Activated CD4-positive, alpha-beta memory T cell treated with anti-CD3 and anti-CD28 coated beads, Interleukin-2, amount 10 ng/mL, durations not matched to agents 7 days and 5 days (primary cell): Measurements from ENCODE around the gene KBTBD2. TPM values are rescaled to one million over a fixed set of nuclear protein-coding genes. Genes with fewer than 3 reads are reported as not detected.
"Not testable (repeated sequence)": the region's sequence is repeated elsewhere in the genome, so short reads cannot be mapped to it uniquely, and the experiment has no call there.

ENCODE experiments used
- CTCF ChIA-PET: fragments of 350-600 bp; sonication (Branson Sonifier 250); formaldehyde crosslinking; loops from one replicate; lab custom pipeline; 2021; ENCODE audit warnings: antibody characterized with exemption, inconsistent platforms; lab: Charles Lee
- POLR2A ChIA-PET: fragments of 350-600 bp; sonication (Branson Sonifier 250); formaldehyde crosslinking; loops from one replicate; lab custom pipeline; 2021; ENCODE audit warnings: antibody characterized with exemption; lab: Charles Lee
- DNase-seq: peaks from one replicate; pipeline ENCODE4 v3.0.0-alpha.2; 2020
- H3K27ac Mint-ChIP-seq: one replicate; pipeline ENCODE4 v1.8.0; 2021; ENCODE audit warnings: mild to moderate bottlenecking, mixed read lengths
- H3K27me3 Mint-ChIP-seq: one replicate; pipeline ENCODE4 v1.8.0; 2021; ENCODE audit warnings: mixed read lengths
- H3K36me3 Mint-ChIP-seq: one replicate; pipeline ENCODE4 v1.8.0; 2021; ENCODE audit warnings: low read depth, mixed read lengths
- H3K4me1 Mint-ChIP-seq: one replicate; pipeline ENCODE4 v1.8.0; 2021; ENCODE audit warnings: mixed read lengths
- H3K4me3 Mint-ChIP-seq: one replicate; pipeline ENCODE4 v1.8.0; 2021; ENCODE audit warnings: mild to moderate bottlenecking, mixed read lengths
- H3K9me3 Mint-ChIP-seq: one replicate; pipeline ENCODE4 v1.8.0; 2021; ENCODE audit warnings: mixed read lengths
- total RNA-seq, 2 experiments: library from RNA; stranded (reverse); gene quantifications; one replicate each; pipeline ENCODE4 v1.2.3, GENCODE V29; 2021

The KBTBD2 gene
- total RNA-seq, 2 experiments from 2014 or later: 43.8 to 45.6 TPM

DNA sequence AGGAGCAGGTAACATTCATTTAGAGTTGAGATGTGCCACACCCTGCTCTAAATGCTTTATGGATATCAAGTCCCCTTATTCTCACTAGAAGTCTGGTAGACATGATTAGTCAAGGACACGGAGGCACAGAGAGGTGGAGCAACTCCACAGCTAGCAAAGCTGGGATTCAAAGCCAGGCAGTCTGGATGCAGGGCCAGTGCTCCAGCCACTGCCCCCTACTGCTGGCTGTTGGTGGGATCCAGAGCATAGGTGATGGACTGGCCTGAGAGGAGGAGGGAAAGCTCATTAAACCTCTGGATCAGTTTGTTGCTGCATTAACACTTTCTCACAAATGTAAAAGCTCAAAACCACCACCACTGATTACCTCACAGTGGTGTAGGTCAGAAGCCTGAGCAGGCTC, 22.6 kb upstream of the KBTBD2 start:
- CTCF ChIA-PET: interaction anchor here (0.9 kb wide), 1 partner anchor 25 kb away, joined by 3 read pairs; no protein-coding TSS in a partner anchor
- H3K9me3 Mint-ChIP-seq: no peaks in the 10 kb centered on the region
- H3K36me3 Mint-ChIP-seq: peaks cover 5% of the 10 kb centered on the region
- DNase-seq: no peak
- POLR2A ChIA-PET: no interaction called here
- H3K27me3 Mint-ChIP-seq: no peaks in the 10 kb centered on the region
- no peak overlapping the region for H3K4me3 Mint-ChIP-seq
- no peak overlapping the region for H3K27ac Mint-ChIP-seq
- no peaks in the 10 kb centered on the region for H3K4me1 Mint-ChIP-seq

GRCh38 chr7:32910195-32910594, 18.6 kb upstream of the KBTBD2 start:
- Mint-ChIP-seq H3K4me1 (peaks cover 9% of the 10 kb centered on the region), H3K27me3 (no peaks in the 10 kb centered on the region), H3K9me3 (no peaks in the 10 kb centered on the region), H3K4me3 (no peak overlapping the region), H3K27ac (no peak overlapping the region), H3K36me3 (no peaks in the 10 kb centered on the region)
- DNase-seq: no peak
- CTCF ChIA-PET: no interaction called here
- POLR2A ChIA-PET: no interaction called here

DNA sequence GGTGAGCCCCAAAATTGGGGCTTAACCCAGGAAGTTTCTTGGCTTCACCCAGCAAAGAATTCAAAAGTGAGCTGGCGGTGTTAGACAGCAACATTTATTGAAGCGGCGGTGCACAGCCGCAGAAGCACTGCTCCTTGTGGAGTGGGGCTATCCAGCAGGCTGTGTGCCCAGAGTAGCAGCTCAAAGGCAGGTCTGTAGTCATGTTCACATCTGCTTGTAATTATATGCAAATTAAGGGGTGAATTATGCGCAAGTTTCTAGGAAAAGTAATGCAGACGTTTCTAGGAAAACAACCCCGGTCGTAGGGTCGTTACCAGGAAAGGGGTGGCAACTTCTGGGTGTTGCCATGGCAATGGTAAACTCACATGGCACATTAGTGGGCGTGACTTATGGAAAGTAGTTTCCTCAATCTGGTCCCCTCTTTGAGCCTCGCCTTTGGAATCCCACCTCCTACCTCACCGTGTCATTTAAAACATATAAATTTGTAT, 13.7 kb upstream of the KBTBD2 start:
- CTCF ChIA-PET: interaction anchor here (0.7 to 2.9 kb wide), 7 partner anchors 12 to 431 kb away, joined by 3 to 21 read pairs (median 16); partner anchors contain the start of gene KBTBD2
- Mint-ChIP-seq H3K27ac (peak overlapping the region; percentile 95), H3K4me3 (peak overlapping the region; percentile 75), H3K36me3 (no peaks in the 10 kb centered on the region), H3K4me1 (peaks cover 19% of the 10 kb centered on the region), H3K27me3 (no peaks in the 10 kb centered on the region), H3K9me3 (no peaks in the 10 kb centered on the region)
- DNase-seq: peak; percentile 90
- POLR2A ChIA-PET: interaction anchor here (0.8 to 9.1 kb wide), 11 partner anchors 14 to 410 kb away, joined by 3 to 282 read pairs (median 4); partner anchors contain the start of genes AVL9, KBTBD2 and NT5C3A

DNA sequence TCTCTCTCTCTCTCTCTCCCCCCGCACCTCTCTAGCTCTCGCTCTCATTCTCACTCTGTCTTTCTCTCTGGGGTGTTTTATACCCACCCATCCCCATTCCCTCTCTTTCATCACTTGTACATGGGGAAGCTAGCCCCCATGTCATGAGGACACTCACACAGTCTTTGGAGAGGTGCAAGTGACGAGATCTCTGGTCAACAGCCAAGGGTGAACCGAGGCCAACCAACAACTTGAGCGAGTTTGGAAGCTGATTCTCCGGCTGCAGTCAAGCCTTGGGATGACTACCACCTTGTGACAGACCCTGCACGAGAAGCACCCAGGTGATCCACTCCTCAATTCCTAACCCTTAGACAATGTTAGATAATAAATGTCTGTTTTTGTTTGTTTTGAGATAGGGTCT, 10.1 kb upstream of the KBTBD2 start:
- no peak for DNase-seq
- Mint-ChIP-seq H3K9me3 (no peaks in the 10 kb centered on the region), H3K36me3 (no peaks in the 10 kb centered on the region), H3K4me1 (peaks cover 19% of the 10 kb centered on the region), H3K4me3 (no peak overlapping the region), H3K27me3 (peaks cover 2% of the 10 kb centered on the region), H3K27ac (no peak overlapping the region)
- POLR2A ChIA-PET: interaction anchor here (9.1 kb wide), 1 partner anchor 10 kb away, joined by 282 read pairs; the partner anchor contains the start of gene KBTBD2
- CTCF ChIA-PET: interaction anchor here (1.3 to 1.4 kb wide), 2 partner anchors 9 to 55 kb away, joined by 3 to 4 read pairs; no protein-coding TSS in a partner anchor

DNA sequence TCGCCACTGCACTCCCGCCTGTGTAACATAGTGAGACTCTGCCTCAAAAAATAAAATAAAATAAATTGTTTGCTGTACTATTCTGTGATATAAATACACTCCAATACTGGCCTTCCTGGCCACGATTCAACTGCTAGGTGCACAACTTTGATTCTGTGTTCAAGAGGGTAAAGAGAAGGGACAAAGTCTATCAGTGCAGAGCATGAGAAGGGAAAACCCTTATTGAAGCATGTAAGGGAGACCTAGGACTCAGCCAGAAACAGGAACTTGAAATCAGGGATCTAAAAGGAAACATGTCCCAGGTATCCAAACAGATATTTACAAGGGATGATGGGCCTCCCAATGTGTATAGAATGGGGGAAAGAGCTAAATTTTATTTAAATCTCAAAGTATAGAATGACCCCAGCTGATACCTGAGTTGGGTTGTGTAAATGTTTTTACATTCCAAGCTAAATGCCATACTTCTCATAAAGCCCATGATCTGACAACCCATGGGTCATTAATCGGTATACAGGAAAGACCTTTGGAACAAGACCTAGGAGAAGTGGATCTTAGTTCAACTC, 9.0 kb upstream of the KBTBD2 start:
- POLR2A ChIA-PET: interaction anchor here (1.1 to 9.1 kb wide), 2 partner anchors 9 to 20 kb away, joined by 3 to 282 read pairs; partner anchors contain the start of gene KBTBD2
- no peak overlapping the region for H3K27ac Mint-ChIP-seq
- CTCF ChIA-PET: interaction anchor here (1.3 to 1.4 kb wide), 2 partner anchors 8 to 54 kb away, joined by 3 to 4 read pairs; no protein-coding TSS in a partner anchor
- no peaks in the 10 kb centered on the region for H3K36me3 Mint-ChIP-seq
- H3K27me3 Mint-ChIP-seq: peaks cover 2% of the 10 kb centered on the region
- H3K9me3 Mint-ChIP-seq: no peaks in the 10 kb centered on the region
- no peak overlapping the region for H3K4me3 Mint-ChIP-seq
- H3K4me1 Mint-ChIP-seq: peaks cover 13% of the 10 kb centered on the region
- DNase-seq: no peak

DNA sequence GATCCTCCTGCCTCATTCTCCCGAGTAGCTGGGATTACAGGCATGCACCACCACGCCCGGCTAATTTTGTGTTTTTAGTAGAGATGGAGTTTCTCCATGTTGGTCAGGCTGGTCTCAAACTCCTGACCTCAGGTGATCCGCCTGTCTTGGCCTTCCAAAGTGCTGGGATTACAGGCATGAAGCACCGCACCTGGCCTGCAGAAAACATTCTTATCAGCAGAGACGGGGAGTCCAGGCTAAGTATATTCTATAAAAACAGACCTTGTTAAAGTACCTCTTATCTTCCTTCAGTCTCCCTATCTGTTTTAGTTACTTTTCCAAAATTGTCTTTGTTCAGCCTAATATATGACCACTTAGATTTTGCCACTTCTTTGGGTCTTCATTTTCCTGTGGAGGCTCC, 5.8 kb upstream of the KBTBD2 start:
- H3K27ac Mint-ChIP-seq, POLR2A ChIA-PET, DNase-seq, CTCF ChIA-PET, H3K27me3 Mint-ChIP-seq, H3K9me3 Mint-ChIP-seq, H3K36me3 Mint-ChIP-seq, H3K4me3 Mint-ChIP-seq: not testable (repeated sequence)
- H3K4me1 Mint-ChIP-seq: peaks cover 21% of the 10 kb centered on the region

- DNase-seq: no peak
- Mint-ChIP-seq H3K4me1 (peaks cover 22% of the 10 kb centered on the region), H3K9me3 (no peaks in the 10 kb centered on the region), H3K27me3 (peaks cover 2% of the 10 kb centered on the region), H3K27ac (no peak overlapping the region), H3K36me3 (no peaks in the 10 kb centered on the region), H3K4me3 (no peak overlapping the region)
- ChIA-PET CTCF (no interaction called here), POLR2A (no interaction called here)
Measured at GRCh38 chr7:32896564-32897347, 5.2 kb upstream of the KBTBD2 start.

DNA sequence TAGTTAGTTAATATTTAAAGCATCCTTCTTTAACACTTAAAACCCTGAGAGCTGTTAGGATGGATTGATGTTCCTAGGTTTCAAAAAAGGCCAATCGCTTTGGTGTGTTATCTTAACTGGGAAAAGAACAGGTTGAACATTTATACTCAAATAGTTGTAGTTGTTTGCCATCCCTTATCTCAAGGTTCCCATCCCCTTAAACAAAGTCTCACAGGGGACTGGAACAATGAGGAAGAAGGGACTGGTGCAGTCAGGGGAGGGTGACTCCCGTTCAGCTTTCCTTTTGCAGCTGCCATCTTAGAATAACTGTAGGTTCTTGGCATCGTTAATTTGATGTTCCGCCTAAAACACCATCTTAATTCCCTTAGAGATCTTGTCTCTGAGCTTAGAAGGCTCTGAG, 2.6 kb upstream of the KBTBD2 start:
- Mint-ChIP-seq H3K36me3 (peaks cover 16% of the 10 kb centered on the region), H3K4me3 (no peak overlapping the region), H3K4me1 (peaks cover 30% of the 10 kb centered on the region), H3K9me3 (no peaks in the 10 kb centered on the region), H3K27ac (peak overlapping the region; percentile 92), H3K27me3 (peaks cover 2% of the 10 kb centered on the region)
- DNase-seq: no peak
- POLR2A ChIA-PET: interaction anchor here (2.7 to 8.1 kb wide), 4 partner anchors 10 to 168 kb away, joined by 12 to 282 read pairs (median 65); partner anchors contain the start of gene NT5C3A
- CTCF ChIA-PET: interaction anchor here (1.2 to 4.4 kb wide), 4 partner anchors 11 to 214 kb away, joined by 3 to 24 read pairs (median 14); no protein-coding TSS in a partner anchor

DNA sequence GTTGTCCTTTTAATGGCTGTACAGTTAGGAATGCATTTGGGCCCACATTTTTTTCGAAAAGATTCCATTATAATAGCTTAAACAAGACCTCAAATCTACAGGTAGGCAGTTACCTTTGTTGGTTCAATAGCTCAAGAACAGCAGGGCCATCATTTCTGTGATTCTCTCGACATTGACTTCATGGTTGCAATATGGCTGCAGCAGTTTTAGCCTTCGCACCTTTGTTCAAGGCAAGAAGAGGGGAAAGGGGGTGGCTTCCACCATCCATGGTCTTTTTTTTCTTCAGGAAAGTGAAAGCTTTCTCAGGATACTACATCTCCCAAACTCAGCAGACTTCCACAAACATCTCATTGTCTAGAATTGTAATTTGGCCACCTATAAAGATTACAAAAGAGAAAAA, 2.2 kb upstream of the KBTBD2 start:
- ChIA-PET POLR2A (interaction anchor here (1.0 to 8.1 kb wide), 9 partner anchors 10 to 398 kb away, joined by 3 to 282 read pairs (median 38); partner anchors contain the start of genes AVL9 and NT5C3A), CTCF (interaction anchor here (1.0 to 4.4 kb wide), 6 partner anchors 8 to 215 kb away, joined by 3 to 24 read pairs (median 5); no protein-coding TSS in a partner anchor)
- Mint-ChIP-seq H3K27me3 (peaks cover 2% of the 10 kb centered on the region), H3K9me3 (no peaks in the 10 kb centered on the region), H3K4me3 (no peak overlapping the region), H3K4me1 (peaks cover 33% of the 10 kb centered on the region), H3K36me3 (peaks cover 18% of the 10 kb centered on the region), H3K27ac (peak overlapping the region; percentile 92)
- DNase-seq: no peak

DNA sequence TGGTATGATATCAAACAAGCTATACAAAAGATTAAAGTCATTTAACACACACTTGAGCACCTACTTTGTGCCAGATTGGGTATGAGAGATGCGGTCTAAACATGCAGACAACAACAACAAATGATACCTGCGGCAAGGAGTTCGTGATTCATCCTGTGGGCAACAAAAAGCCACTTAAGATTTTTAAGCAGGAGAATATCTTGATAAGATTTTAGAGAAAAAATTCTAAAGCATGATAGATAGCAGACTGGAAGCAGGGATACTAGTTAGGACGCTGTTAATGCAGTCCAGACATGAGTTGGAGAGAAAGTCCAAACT, 1.6 kb upstream of the KBTBD2 start:
- peak; percentile 43 for DNase-seq
- peaks cover 38% of the 10 kb centered on the region for H3K4me1 Mint-ChIP-seq
- ChIA-PET POLR2A (interaction anchor here (1.0 to 8.1 kb wide), 11 partner anchors 10 to 397 kb away, joined by 3 to 282 read pairs (median 17); partner anchors contain the start of genes AVL9 and NT5C3A), CTCF (interaction anchor here (1.0 to 4.4 kb wide), 6 partner anchors 8 to 50 kb away, joined by 3 to 24 read pairs (median 6); no protein-coding TSS in a partner anchor)
- H3K27ac Mint-ChIP-seq: peak overlapping the region; percentile 92
- H3K9me3 Mint-ChIP-seq: no peaks in the 10 kb centered on the region
- H3K27me3 Mint-ChIP-seq: no peaks in the 10 kb centered on the region
- H3K36me3 Mint-ChIP-seq: peaks cover 23% of the 10 kb centered on the region
- peak overlapping the region; percentile 79 for H3K4me3 Mint-ChIP-seq

DNA sequence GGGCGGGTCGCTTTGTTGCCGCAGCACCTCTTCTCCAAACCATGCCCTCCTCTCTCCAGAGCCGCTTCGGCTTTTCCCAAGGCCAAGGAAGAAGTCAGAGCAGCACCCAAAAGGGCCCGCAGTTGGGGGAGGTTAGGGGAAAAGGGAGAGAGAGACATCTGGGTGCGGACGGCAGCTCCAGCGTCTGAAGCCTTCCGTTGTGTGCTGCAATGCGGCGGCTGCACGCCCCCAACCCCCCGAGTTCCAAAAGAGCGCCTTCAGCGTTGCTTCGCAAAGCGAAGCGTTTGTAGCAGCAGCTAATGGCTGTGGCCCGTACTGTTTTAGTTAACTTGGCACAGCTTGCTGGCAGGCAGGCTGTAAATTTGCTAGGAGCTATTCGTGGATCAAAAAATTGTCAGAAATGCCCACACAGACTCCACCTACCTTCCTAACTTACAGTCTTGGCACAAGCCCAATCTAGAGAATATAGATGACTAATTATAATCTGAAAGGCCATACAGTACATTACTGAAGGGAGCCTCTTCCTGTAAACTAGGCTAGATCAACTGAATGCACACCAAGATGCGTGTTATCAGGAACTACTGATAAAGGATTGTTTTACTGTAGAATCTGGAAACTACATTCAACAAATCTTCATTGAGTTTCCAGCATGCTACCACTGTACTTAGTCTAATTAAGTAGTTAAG, 1.1 kb upstream of the KBTBD2 start:
- Mint-ChIP-seq H3K9me3 (no peaks in the 10 kb centered on the region), H3K27ac (peak overlapping the region; percentile 92), H3K36me3 (peaks cover 27% of the 10 kb centered on the region), H3K27me3 (no peaks in the 10 kb centered on the region), H3K4me1 (peaks cover 43% of the 10 kb centered on the region), H3K4me3 (peak overlapping the region; percentile 79)
- CTCF ChIA-PET: interaction anchor here (1.0 to 4.7 kb wide), 9 partner anchors 9 to 216 kb away, joined by 3 to 29 read pairs (median 7); partner anchors contain the start of gene RP9
- peak; percentile 52 for DNase-seq
- POLR2A ChIA-PET: interaction anchor here (0.9 to 8.1 kb wide), 14 partner anchors 9 to 397 kb away, joined by 3 to 282 read pairs (median 16); partner anchors contain the start of genes AVL9, NT5C3A and RP9
